Measurements from ENCODE around the gene ITSN1.
"Not testable (repeated sequence)": the region's sequence is repeated elsewhere in the genome, so short reads cannot be mapped to it uniquely, and the experiment has no call there.

ITSN1 gene

GRCh38 chr21:33651965-33652680 is 9.8 kb downstream of the ITSN1 start:
- no peak for DNase-seq

DNA sequence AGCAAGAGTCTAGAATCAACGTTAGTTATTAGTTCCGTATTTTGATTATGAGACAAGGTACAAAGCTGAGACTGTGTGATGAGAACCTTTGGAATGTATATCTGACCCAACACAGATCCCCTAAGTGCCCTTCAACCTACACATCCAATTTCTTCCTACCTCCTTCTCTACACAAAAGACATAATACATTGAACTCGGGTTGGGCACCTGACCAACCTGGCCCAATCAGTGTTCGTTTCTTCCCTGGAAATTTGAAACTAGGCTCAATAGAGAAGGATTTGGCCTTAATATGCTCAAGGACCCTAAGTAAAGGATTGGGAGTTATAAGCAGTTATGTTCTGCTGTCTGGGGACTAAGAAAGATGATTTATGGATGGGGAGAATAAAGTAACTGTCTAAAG is 12.1 kb downstream of the ITSN1 start:
- DNase-seq, result no peak

DNA sequence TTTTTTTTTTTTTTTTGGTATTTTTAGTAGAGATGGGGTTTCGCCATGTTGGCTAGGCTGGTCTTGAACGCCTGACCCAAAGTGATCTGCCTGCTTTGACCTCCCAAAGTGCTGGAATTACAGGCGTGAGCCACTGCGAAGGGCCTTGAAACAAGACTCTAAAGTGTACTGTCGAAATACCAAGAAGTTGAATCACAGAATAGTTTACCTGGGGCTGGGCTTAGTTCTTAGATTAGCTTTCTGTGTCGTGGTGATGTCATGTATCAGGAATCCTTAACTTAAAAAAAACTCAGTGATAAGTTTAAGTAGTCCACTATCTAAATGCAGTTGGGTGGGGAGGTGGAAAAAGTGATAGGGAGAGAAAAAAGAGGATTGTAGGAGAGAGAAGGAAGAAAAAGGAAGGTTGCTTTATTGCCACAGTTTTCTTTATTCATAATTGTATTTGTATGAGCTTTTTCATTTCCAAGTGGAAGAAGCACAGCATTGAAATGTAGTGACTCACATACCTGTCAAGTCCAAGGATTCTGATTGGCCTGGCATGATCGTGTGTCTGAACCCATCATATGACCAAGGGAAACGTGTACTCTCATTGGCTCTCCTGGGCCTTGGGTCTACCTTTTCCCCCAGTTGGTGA is 13.4 kb downstream of the ITSN1 start:
- no peak for DNase-seq

GRCh38 chr21:33657124-33657820 is 15.0 kb downstream of the ITSN1 start:
- DNase-seq, result no peak

GRCh38 chr21:33658919-33659567 is 16.7 kb downstream of the ITSN1 start:
- no peak for DNase-seq

DNA sequence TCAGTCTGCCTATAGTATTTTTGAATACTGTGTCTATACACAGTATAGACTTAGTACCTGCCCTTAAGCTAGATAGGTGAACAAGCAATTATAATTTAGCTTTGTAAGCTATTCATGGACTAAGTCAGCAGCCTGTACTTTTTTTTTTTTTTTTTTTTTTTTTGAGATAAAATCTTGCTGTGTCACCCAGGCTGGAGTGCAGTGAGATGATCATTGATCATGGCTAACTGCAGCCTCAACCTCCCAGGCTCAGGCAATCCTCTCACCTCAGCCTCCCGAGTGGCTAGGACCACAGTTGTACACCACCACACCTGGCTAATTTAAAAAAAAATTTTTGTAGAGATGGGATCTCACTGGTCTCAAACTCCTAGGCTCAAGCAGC is 17.3 kb downstream of the ITSN1 start:
- no peak for DNase-seq

DNA sequence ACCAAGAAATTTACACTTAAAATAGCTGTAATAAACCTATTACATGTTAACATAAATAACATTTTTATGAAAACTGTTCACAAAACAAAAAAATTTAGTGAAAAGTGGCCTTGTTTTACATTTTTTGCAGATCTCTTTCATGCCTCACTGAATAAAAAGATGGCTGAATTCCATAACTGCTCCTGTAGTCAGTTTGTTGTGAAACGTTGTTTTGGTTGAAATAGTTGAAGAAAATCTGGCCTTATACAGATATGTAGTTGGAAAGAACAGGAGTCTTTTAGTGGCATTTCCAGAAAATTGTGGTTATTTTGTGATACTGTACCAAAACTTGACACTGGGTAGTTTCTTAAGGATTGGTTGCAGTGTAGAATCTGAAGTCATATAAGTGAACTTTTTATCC is 18.1 kb downstream of the ITSN1 start:
- no peak for DNase-seq

GRCh38 chr21:33661146-33661545 is 18.8 kb downstream of the ITSN1 start:
- no peak for DNase-seq

- DNase-seq, result no peak
These were observed 19.7 kb downstream of the ITSN1 start for GRCh38 chr21:33662046-33662445.

- no peak for DNase-seq
These were observed 20.9 kb downstream of the ITSN1 start for GRCh38 chr21:33663241-33663640.

- no peak for DNase-seq
These were observed 21.8 kb downstream of the ITSN1 start for GRCh38 chr21:33664135-33664534.

DNA sequence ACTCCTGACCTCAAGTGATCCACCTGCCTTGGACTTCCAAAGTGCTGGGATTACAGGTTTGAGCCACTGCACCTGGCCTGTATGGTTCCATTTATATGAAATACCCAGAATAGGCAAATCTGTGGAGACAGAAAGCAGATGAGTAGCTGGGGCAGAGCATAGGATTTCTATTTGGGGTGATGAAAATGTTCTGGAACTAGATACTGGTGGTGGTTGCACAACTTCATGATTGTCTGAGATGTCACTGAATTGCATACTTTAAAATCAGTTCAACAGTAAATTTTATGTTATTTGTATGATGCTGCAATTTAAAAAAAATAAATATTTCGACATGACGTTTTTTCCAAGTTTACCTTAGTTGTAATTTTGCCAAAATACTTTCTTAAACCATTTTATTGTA is 23.9 kb downstream of the ITSN1 start:
- no peak for DNase-seq

DNA sequence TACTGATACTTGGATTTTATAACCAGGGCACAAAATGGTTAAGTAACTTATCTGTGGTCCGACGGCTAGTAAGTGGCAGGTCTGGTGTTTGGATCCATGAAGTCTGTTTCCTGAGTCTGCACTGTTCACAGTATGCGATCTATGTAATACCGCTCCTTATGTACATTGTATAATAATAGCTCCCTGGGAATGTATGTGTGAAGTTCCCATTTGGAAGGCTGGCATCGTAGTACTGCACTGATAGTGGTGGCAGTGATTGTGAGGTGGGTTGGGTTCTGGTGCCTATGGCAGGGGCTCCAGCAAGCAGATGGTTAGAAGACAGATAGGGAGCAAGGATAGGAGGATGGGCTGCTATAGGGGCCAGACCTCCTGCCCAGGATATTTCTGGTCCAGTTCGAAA is 25.3 kb downstream of the ITSN1 start:
- no peak for DNase-seq

- no peak for DNase-seq
These were observed 25.9 kb downstream of the ITSN1 start for GRCh38 chr21:33668180-33668579.

- DNase-seq, result no peak
These were observed 26.3 kb downstream of the ITSN1 start for GRCh38 chr21:33668620-33669019.

- DNase-seq, result no peak
These were observed 28.0 kb downstream of the ITSN1 start for GRCh38 chr21:33670076-33670978.

- DNase-seq, result no peak
These were observed 31.2 kb downstream of the ITSN1 start for GRCh38 chr21:33673473-33673872.

GRCh38 chr21:33674226-33674625 is 31.9 kb downstream of the ITSN1 start:
- DNase-seq, result no peak

- DNase-seq, result not testable (repeated sequence)
These were observed 34.4 kb downstream of the ITSN1 start for GRCh38 chr21:33676666-33677065.

DNA sequence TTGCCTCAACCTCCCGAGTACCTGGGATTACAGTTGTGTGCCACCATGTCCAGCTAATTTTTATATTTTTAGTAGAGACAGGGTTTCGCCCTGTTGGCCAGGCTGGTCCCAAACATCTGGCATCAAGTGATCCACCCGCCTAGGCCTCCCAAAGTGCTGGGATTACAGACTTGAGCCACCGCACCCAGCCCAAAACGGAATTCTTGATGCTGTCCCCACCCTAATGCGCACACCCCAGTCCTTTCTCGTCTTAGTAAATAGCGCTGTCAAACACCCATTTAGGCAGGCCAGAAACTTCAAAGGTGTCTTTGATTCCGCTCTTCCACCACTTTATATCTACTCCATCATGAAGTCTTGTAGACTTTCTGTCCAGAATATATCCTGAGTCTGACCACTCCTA is 35.1 kb downstream of the ITSN1 start:
- DNase-seq, result no peak

DNA sequence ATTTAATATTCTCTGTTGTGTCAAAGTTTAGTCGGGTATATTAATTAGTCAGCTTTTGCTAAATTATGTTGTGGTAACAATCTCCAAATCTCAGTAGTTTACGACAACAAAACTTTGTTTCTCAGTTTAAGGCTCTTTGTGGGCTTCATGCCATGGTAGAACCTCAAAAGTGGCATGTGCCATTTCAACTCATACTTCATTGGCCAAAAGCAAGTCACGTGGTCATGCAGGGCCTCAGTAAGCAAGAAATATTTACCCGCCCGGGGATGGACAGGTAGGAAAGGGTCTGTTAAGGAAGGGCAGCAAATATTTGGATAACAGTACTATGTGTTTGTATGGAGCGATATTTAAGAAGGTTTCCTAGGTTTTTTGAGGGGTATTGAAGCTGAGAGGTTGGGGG is 38.6 kb downstream of the ITSN1 start:
- no peak for DNase-seq

DNA sequence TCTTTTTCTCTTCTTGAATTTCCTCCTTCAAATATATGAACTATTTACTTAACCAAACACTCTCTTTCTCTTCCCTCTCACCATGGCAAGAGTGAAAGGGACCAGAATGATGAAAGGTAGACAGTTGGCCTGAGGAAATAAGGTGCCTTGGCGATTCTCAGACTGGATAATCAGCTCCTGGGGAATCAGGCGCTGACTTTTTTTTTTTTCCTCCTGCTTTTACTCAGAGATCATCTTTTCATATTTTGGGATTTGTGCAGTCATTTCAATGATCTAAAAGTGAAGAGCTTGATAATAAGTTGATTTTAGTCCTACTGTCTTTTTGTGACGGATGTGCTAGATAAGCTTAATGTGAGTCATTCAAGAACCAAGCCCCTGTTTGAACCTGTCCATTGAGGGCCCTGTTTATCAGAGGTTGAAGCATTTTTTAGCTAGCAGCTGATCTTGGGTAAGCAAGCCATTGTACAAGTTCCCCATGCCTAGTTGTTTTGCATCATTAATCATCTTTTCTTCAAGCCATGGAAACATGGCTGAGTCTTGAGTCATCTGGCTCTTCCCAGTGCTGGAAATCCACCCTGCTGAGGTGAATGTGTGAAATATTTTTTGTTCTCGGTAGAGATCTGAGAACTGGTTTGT is 40.8 kb downstream of the ITSN1 start:
- DNase-seq, result no peak

Measured in NCI-H1417 treated with DMSO at 0.1 percent for 48 hours (cell line).